Measurements from ENCODE around the gene HACD3. TPM values are rescaled to one million over a fixed set of nuclear protein-coding genes. Genes with fewer than 3 reads are reported as not detected.

HACD3 gene
- total and polyA plus RNA-seq, 8 donors = 7.0 to 128 (median 18.9) TPM

GRCh38 chr15:65626856-65627255 is 96.6 kb downstream of the HACD3 start:
- no peak overlapping the region for H3K27ac ChIP-seq
- no peak for DNase-seq
- H3K9me3 ChIP-seq = no peaks in the 10 kb centered on the region
- intact Hi-C loops (cut with DNase I; ENCODE audit: low total_unique reads) = no loop called here
- no peak overlapping the region for H3K4me3 ChIP-seq
- no peak for TF ChIP-seq EP300 (IDR thresholded peaks at IDR 0.05)
- no peak for TF ChIP-seq POLR2AphosphoS5 (IDR thresholded peaks at IDR 0.05)
- no peak for TF ChIP-seq POLR2A (IDR thresholded peaks at IDR 0.05)
- no peak for TF ChIP-seq CTCF (IDR thresholded peaks at IDR 0.05)
- no peaks in the 10 kb centered on the region for H3K27me3 ChIP-seq
- H3K36me3 ChIP-seq = peaks cover 0 to 40% (median 28%) of the 10 kb centered on the region in 4 donors
- WGBS, 5 donors = 59 to 69% (median 65%) methylated on average over 4 of the region's 4 CpGs
- no peaks in the 10 kb centered on the region for H3K4me1 ChIP-seq

Small RNA genes within 50 kb of the gene (small RNA-seq; reads per million reads assigned to genes)
- gene RF00019 (0 reads per million in 4 donors), gene RNU6-19P (0 to 0.45 (median 0) reads per million in 4 donors)

Other genes with a start within 250 kb of the HACD3 start
- 10 to 100 TPM in 2 of 5 donors, 1 to 10 TPM in 3; 2.6 to 17.5 (median 6.1) TPM for gene PARP16, start 243.6 kb upstream of the HACD3 start, total RNA-seq
- 1 to 10 TPM; 5.3 to 8.6 (median 7.4) TPM for gene PARP16, start 243.6 kb upstream of the HACD3 start, polyA plus RNA-seq
- not detected for gene RNU5A-1, start 234.4 kb upstream of the HACD3 start, total RNA-seq
- gene RNU5A-1, start 234.4 kb upstream of the HACD3 start, polyA plus RNA-seq = not detected
- not detected for gene RNU5B-1, start 225.8 kb upstream of the HACD3 start, total RNA-seq
- gene RNU5B-1, start 225.8 kb upstream of the HACD3 start, polyA plus RNA-seq = not detected
- 1 to 10 TPM in 2 of 5 donors, not detected in 3; 1.7 to 5.8 TPM for gene IGDCC3, start 152.5 kb upstream of the HACD3 start, total RNA-seq
- gene IGDCC3, start 152.5 kb upstream of the HACD3 start, polyA plus RNA-seq = under 1 TPM in 2 of 3 donors, not detected in 1; 0.08 to 0.12 TPM
- 10 to 100 TPM in 1 of 5 donors, 1 to 10 TPM in 2, not detected in 2; 3.6 to 11.2 (median 6.7) TPM for gene IGDCC4, start 107.5 kb upstream of the HACD3 start, total RNA-seq
- 1 to 10 TPM in 1 of 3 donors, under 1 TPM in 2; 0.85 to 2.6 (median 0.93) TPM for gene IGDCC4, start 107.5 kb upstream of the HACD3 start, polyA plus RNA-seq
- 10 to 100 TPM in 4 of 5 donors, 1 to 10 TPM in 1; 8.8 to 89.0 (median 40.6) TPM for gene DPP8, start 12.8 kb upstream of the HACD3 start, total RNA-seq
- gene DPP8, start 12.8 kb upstream of the HACD3 start, polyA plus RNA-seq = 10 to 100 TPM in 2 of 3 donors, 1 to 10 TPM in 1; 4.5 to 17.7 (median 10.5) TPM
- 10 to 100 TPM in 4 of 5 donors, 1 to 10 TPM in 1; 7.2 to 73.2 (median 42.0) TPM for gene INTS14, start 80.7 kb downstream of the HACD3 start, total RNA-seq
- gene INTS14, start 80.7 kb downstream of the HACD3 start, polyA plus RNA-seq = 10 to 100 TPM; 14.9 to 19.7 (median 15.8) TPM
- 10 to 100 TPM in 1 of 5 donors, 1 to 10 TPM in 3, not detected in 1; 1.3 to 18.5 (median 5.3) TPM for gene SLC24A1, start 91.5 kb downstream of the HACD3 start, total RNA-seq
- 1 to 10 TPM; 3.4 to 6.4 (median 6.0) TPM for gene SLC24A1, start 91.5 kb downstream of the HACD3 start, polyA plus RNA-seq